ENCODE results near the gene SPRED2. TPM values are rescaled to one million over a fixed set of nuclear protein-coding genes. Genes with fewer than 3 reads are reported as not detected.

SPRED2 gene
- polyA plus RNA-seq, 2 of the 4 experiments (the other 2 are of a cell fraction), result 20.6 to 29.3 TPM

- Histone ChIP-seq H3K27ac (no peak overlapping the region), H3K9me3 (no peaks in the 10 kb centered on the region), H3K4me1 (peaks cover 10% of the 10 kb centered on the region), H3K4me3 (no peak overlapping the region), H3K4me2 (no peak overlapping the region)
- no peak for FAIRE-seq
- 94% methylated on average over 4 of the region's 4 CpGs for WGBS (ENCODE audit: missing lambda C conversion rate)
- POLR2A ChIA-PET, result no interaction called here
- ATAC-seq, result no peak
- CTCF ChIA-PET, result interaction anchor here (0.5 to 2.3 kb wide), 2 partner anchors 13 to 15 kb away, joined by 3 to 5 read pairs; no protein-coding TSS in a partner anchor
- no peak for DNase-seq (ENCODE audit: low read depth in 1 of 2, low spot score in 1 of 2)
- TF ChIP-seq SMC3 (IDR thresholded peaks at IDR 0.05), result no peak
- no peak for TF ChIP-seq EP300 (IDR thresholded peaks at IDR 0.05)
- no peak for TF ChIP-seq HEYL (CRISPR knock-in tag; IDR thresholded peaks at IDR 0.05)
- TF ChIP-seq PBX3 (IDR thresholded peaks at IDR 0.05), result no peak
- TF ChIP-seq ZC3H11A (IDR thresholded peaks at IDR 0.05), result no peak
- no peak for TF ChIP-seq RARB (CRISPR knock-in tag; IDR thresholded peaks at IDR 0.05)
- TF ChIP-seq MAX (IDR thresholded peaks at IDR 0.05), result no peak
- TF ChIP-seq FOXS1 (CRISPR knock-in tag; IDR thresholded peaks at IDR 0.05), result no peak
- TF ChIP-seq KDM5A (IDR thresholded peaks at IDR 0.05), result no peak
These were observed 97.7 kb downstream of the SPRED2 start for GRCh38 chr2:65334714-65335113.

- FAIRE-seq, result no peak
- Histone ChIP-seq H3K4me1 (no peaks in the 10 kb centered on the region), H3K9me3 (no peaks in the 10 kb centered on the region), H3K4me3 (no peak overlapping the region), H3K27ac (no peak overlapping the region), H3K4me2 (no peak overlapping the region)
- TF ChIP-seq KDM5A (IDR thresholded peaks at IDR 0.05) (no peak), MAX (IDR thresholded peaks at IDR 0.05) (no peak), SMC3 (IDR thresholded peaks at IDR 0.05) (no peak), CBX2 (IDR thresholded peaks at IDR 0.05; ENCODE audit: borderline replicate concordance, low read depth) (no peak), MAZ (IDR thresholded peaks at IDR 0.05; ENCODE audit: borderline replicate concordance, low read depth, low read length) (no peak)
- no peak for DNase-seq (ENCODE audit: low read depth in 1 of 2, low spot score in 1 of 2)
- ChIA-PET POLR2A (no interaction called here), CTCF (interaction anchor here (0.7 to 3.6 kb wide), 8 partner anchors 11 to 199 kb away, joined by 3 to 16 read pairs (median 4); no protein-coding TSS in a partner anchor)
- no peak for ATAC-seq
- WGBS (ENCODE audit: missing lambda C conversion rate), result 90% methylated on average over 7 of the region's 7 CpGs
These were observed 100.9 kb downstream of the SPRED2 start for GRCh38 chr2:65331336-65332025.

GRCh38 chr2:65329525-65329924, 102.9 kb downstream of the SPRED2 start:
- WGBS (ENCODE audit: missing lambda C conversion rate), result 89% methylated on average over 5 of the region's 5 CpGs
- Histone ChIP-seq H3K4me3 (no peak overlapping the region), H3K4me2 (no peak overlapping the region), H3K4me1 (no peaks in the 10 kb centered on the region), H3K27ac (no peak overlapping the region), H3K9me3 (no peaks in the 10 kb centered on the region)
- no peak for TF ChIP-seq POLR2A (IDR thresholded peaks at IDR 0.05; ENCODE audit: low read length)
- no peak for TF ChIP-seq ZFP36 (IDR thresholded peaks at IDR 0.05; ENCODE audit: borderline replicate concordance, partially characterized antibody)
- TF ChIP-seq FOXS1 (CRISPR knock-in tag; IDR thresholded peaks at IDR 0.05), result no peak
- TF ChIP-seq PBX3 (IDR thresholded peaks at IDR 0.05), result no peak
- TF ChIP-seq MAZ (IDR thresholded peaks at IDR 0.05; ENCODE audit: borderline replicate concordance, low read depth, low read length), result no peak
- no peak for TF ChIP-seq REST (IDR thresholded peaks at IDR 0.05)
- TF ChIP-seq JUN (IDR thresholded peaks at IDR 0.05), result no peak
- TF ChIP-seq EHMT2 (IDR thresholded peaks at IDR 0.05; ENCODE audit: low read depth), result no peak
- no peak for TF ChIP-seq CHD4 (IDR thresholded peaks at IDR 0.05; ENCODE audit: borderline replicate concordance)
- TF ChIP-seq E2F6 (IDR thresholded peaks at IDR 0.05; ENCODE audit: borderline replicate concordance, low read depth), result no peak
- TF ChIP-seq KDM5A (IDR thresholded peaks at IDR 0.05), result no peak
- no peak for TF ChIP-seq RFX5 (IDR thresholded peaks at IDR 0.05)
- DNase-seq (ENCODE audit: low read depth in 1 of 2, low spot score in 1 of 2), result no peak
- ChIA-PET POLR2A (no interaction called here), CTCF (interaction anchor here (1.2 to 3.6 kb wide), 3 partner anchors 10 to 64 kb away, joined by 3 to 16 read pairs (median 4); no protein-coding TSS in a partner anchor)
- ATAC-seq, result no peak
- FAIRE-seq, result no peak
